Activated T-cell treated with anti-CD3 and anti-CD28 coated beads, Interleukin-2, amount 50 U/mL, for 4 hours (primary cell): ENCODE data around the gene HTR4. TPM values are rescaled to one million over a fixed set of nuclear protein-coding genes. Genes with fewer than 3 reads are reported as not detected.

ENCODE experiments used
- ATAC-seq, 2 donors: fragments of 200-7000 bp; cut with Tn5 transposase; one replicate each; pipeline ENCODE4 v1.10.0; 2021
- DNase-seq: peaks from one replicate; pipeline ENCODE4 v3.0.0-alpha.2; 2020
- H3K27me3 Mint-ChIP-seq: one replicate; pipeline ENCODE4 v1.8.0; 2021; ENCODE audit warnings: low read depth, mixed read lengths
- H3K36me3 Mint-ChIP-seq: one replicate; pipeline ENCODE4 v1.8.0; 2022; ENCODE audit warnings: mixed read lengths; ENCODE audit not compliant: insufficient read depth
- H3K4me1 Mint-ChIP-seq: one replicate; pipeline ENCODE4 v1.8.0; 2021; ENCODE audit warnings: low read depth, mixed read lengths
- H3K4me3 Mint-ChIP-seq: one replicate; pipeline ENCODE4 v1.8.0; 2021; ENCODE audit warnings: mild to moderate bottlenecking, moderate library complexity, mixed read lengths
- H3K9me3 Mint-ChIP-seq: one replicate; pipeline ENCODE4 v1.8.0; 2021; ENCODE audit warnings: mixed read lengths
- total RNA-seq, 3 donors: library from RNA; stranded (reverse); gene quantifications; one replicate each; pipeline ENCODE4 v1.2.1, GENCODE V29; 2021

The HTR4 gene
- total RNA-seq, 3 donors from 2014 or later = not detected

DNA sequence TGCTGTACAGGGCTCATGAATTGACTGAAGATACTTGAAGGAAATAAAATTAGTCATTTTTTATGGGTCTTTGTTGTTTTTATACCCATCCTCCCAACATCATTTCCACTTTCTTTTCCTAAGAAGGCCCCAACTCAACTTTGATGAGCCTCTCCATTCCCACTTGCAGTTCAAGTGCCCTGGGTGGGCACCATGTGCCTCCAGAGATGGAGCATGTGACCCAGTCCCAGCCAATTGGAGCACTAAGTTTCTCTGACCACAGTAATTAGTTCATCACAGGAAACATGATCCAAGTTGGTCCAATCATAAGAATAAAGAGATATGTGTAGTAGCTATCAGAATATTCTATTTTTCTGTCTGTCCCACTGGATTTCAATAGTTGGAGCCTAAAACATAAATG is 46.9 kb downstream of the HTR4 start:
- Mint-ChIP-seq H3K9me3 (no peaks in the 10 kb centered on the region), H3K27me3 (no peaks in the 10 kb centered on the region), H3K36me3 (no peaks in the 10 kb centered on the region), H3K4me1 (no peaks in the 10 kb centered on the region), H3K4me3 (no peak overlapping the region)
- ATAC-seq (no peak), DNase-seq (no peak)

DNA sequence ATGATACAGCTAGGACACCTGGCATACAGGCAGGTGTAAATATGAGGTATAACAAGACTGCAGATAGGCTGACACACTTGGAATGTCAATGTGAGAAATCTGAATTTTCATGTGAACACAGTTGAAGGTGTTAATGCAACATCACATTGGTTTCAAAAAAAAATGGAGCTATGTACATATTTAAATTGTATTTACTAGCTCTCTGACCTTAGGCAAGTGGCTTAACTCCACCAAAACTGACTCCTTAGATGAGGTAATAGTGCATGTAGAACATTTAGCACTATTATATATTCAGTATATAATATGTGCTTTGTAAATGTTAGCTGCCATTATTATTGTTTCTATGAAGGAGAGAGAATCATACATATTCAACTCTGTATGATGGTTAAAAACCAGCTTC is 48.0 kb downstream of the HTR4 start:
- ATAC-seq (no peak), DNase-seq (no peak)
- Mint-ChIP-seq H3K4me3 (no peak overlapping the region), H3K27me3 (no peaks in the 10 kb centered on the region), H3K9me3 (no peaks in the 10 kb centered on the region), H3K4me1 (no peaks in the 10 kb centered on the region), H3K36me3 (no peaks in the 10 kb centered on the region)

DNA sequence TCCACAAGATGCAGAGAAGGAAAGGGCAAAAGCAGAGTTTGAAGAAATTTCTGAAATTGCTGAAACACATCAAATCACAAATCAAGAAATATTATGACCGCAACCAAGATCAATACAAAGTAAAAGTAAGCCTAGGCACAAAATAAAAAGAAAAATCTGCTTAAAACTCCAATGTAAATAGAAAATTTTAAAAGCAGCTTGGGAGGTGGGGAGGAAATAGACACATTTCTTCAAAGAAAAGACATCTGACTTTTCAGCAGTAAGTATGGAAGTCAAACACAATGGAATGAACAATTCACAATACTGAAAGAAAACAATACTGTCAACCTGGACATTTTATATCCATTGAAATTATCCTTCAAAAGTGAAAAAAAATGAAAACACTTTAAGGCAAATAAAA is 55.1 kb downstream of the HTR4 start:
- Mint-ChIP-seq H3K4me3 (no peak overlapping the region), H3K4me1 (no peaks in the 10 kb centered on the region), H3K27me3 (peaks cover 6% of the 10 kb centered on the region), H3K36me3 (no peaks in the 10 kb centered on the region), H3K9me3 (peaks cover 11% of the 10 kb centered on the region)
- DNase-seq (no peak), ATAC-seq (no peak)

DNA sequence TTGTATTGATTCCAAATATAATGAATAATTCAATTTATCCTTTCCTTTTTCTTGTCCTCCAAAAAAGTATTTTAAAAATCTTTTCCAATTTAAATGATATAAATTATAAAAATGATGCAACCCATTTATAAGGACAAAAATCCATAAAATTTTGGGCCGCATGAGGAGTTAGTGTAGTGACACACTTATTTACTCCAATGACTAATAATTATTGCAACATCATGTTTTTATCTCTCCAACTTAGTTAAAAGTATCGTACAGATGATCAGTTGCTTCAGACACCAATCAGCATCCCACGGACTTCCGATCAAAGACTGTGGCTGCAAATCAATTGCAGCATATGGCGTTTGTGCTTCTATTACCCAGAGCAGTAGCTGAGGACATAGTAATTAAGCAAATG is 58.6 kb downstream of the HTR4 start:
- Mint-ChIP-seq H3K36me3 (no peaks in the 10 kb centered on the region), H3K4me1 (no peaks in the 10 kb centered on the region)

DNA sequence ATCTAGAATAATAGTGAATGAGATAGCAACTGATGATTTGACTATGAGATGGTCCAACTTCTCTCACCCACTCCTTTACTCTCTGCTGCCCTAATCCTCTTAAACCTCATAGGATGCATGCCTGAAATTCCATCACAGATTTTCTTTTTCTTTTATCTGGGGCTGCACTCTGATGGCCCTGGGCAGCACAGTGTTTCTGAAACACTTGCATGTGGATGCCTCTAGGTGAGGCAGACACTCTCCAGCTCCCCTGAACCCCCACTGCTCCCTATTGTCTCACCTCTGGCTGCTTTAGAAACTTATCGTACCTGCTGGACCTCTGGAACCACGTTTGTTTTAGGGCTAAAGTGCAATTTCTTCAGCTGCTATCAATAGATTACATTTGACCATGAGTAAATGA is 67.5 kb downstream of the HTR4 start:
- no peak for DNase-seq
- ATAC-seq = no peak
- H3K4me1 Mint-ChIP-seq = no peaks in the 10 kb centered on the region

More for the DNA sequence above, 58.6 kb downstream of the HTR4 start:
- DNase-seq (no peak), ATAC-seq (no peak)
- Mint-ChIP-seq H3K27me3 (peaks cover 10% of the 10 kb centered on the region), H3K4me3 (no peak overlapping the region), H3K9me3 (peaks cover 11% of the 10 kb centered on the region)

DNA sequence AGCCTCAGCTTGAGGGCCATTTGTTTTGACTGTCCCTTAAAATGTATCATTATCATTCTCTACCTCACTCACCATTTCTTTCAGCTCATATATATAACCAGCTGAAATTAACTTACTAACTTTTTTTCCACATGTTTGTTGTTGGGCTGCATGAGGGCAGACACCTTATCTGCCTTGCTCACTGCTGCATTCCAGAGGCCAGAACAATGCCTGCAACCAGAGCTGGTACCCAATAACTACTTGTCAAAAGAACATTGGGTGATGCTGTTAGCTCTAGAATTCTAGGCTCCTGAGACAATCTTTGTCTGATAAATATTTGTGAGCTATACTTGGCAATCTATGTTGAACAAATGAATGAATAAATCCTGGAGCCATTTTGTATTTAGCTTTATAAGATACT is 68.3 kb downstream of the HTR4 start:
- no peak overlapping the region for H3K4me3 Mint-ChIP-seq
- H3K4me1 Mint-ChIP-seq = no peaks in the 10 kb centered on the region
- H3K27me3 Mint-ChIP-seq = no peaks in the 10 kb centered on the region
- no peak for DNase-seq
- ATAC-seq = no peak
- H3K9me3 Mint-ChIP-seq = no peaks in the 10 kb centered on the region
- no peaks in the 10 kb centered on the region for H3K36me3 Mint-ChIP-seq

More for the DNA sequence above, 67.5 kb downstream of the HTR4 start:
- Mint-ChIP-seq H3K27me3 (no peaks in the 10 kb centered on the region), H3K4me3 (no peak overlapping the region), H3K9me3 (no peaks in the 10 kb centered on the region), H3K36me3 (no peaks in the 10 kb centered on the region)

DNA sequence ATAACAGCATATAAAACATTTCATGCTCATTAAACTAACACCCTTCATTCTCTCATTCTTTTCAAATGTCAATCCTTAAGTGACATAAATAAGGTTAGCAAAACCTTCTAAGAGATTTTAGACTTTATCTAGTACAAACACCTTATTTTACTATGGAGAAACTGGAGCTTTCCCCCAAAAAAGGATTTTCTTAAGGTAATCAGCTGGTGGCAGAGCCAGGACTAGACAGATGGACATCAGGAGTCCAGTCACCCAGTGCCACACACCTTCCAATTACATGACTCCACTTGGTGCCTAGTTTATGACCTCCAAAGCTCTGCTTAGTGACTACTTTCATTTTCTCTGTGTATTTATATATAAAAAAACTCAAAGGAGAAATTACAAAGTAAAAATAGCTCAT is 70.2 kb downstream of the HTR4 start:
- no peaks in the 10 kb centered on the region for H3K36me3 Mint-ChIP-seq
- ATAC-seq (no peak), DNase-seq (no peak)
- no peaks in the 10 kb centered on the region for H3K27me3 Mint-ChIP-seq
- no peaks in the 10 kb centered on the region for H3K9me3 Mint-ChIP-seq
- H3K4me1 Mint-ChIP-seq = no peaks in the 10 kb centered on the region
- no peak overlapping the region for H3K4me3 Mint-ChIP-seq

DNA sequence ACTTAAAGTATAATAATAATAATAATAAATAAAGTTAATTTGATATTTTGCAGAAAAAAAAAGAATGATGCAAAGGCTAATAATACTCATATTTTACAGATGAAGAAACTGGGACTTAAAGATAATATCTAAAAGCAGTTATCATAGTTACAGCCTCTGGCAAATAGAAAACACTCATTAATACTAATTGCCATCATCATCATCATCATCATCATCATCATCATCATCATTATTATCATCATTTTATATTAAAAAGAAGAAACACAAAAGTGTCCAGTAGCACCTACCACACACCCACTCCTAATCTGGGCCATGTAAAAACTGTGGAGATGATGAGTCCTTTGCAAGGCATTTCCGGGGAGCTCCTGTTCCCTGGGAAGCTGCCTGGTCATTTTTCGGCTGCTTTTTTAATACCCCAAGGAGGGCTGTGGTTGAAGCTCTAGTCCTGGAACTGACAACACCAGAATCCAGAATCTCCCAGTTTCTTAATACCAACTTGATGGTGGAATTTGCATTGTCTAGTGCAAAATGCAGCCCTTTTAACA is 70.8 kb downstream of the HTR4 start:
- H3K27me3 Mint-ChIP-seq = no peaks in the 10 kb centered on the region
- ATAC-seq (no peak), DNase-seq (no peak)
- no peak overlapping the region for H3K4me3 Mint-ChIP-seq
- H3K9me3 Mint-ChIP-seq = no peaks in the 10 kb centered on the region
- H3K4me1 Mint-ChIP-seq = no peaks in the 10 kb centered on the region
- H3K36me3 Mint-ChIP-seq = no peaks in the 10 kb centered on the region

DNA sequence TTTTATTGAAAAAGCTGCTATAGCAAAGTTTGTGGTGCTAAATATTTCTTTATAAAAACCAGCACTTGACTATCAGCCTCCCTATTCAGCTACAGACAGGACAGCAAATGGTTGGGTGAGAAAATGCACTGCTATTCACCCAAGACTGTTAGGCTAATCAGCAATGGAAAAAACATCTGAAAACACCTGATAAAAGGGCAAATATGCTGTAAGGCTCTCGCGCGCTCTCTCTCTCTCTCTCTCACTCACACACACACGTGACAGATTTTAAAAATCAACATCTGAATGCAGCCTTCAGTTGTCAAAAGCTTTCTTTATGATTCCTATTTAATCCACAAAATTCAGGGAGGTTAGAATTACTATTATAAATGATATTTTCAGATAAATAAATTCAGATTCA is 80.2 kb downstream of the HTR4 start:
- ATAC-seq = no peak
- no peak overlapping the region for H3K4me3 Mint-ChIP-seq
- H3K4me1 Mint-ChIP-seq = no peaks in the 10 kb centered on the region
- H3K27me3 Mint-ChIP-seq = peaks cover 6% of the 10 kb centered on the region
- DNase-seq = no peak
- no peaks in the 10 kb centered on the region for H3K9me3 Mint-ChIP-seq
- no peaks in the 10 kb centered on the region for H3K36me3 Mint-ChIP-seq

DNA sequence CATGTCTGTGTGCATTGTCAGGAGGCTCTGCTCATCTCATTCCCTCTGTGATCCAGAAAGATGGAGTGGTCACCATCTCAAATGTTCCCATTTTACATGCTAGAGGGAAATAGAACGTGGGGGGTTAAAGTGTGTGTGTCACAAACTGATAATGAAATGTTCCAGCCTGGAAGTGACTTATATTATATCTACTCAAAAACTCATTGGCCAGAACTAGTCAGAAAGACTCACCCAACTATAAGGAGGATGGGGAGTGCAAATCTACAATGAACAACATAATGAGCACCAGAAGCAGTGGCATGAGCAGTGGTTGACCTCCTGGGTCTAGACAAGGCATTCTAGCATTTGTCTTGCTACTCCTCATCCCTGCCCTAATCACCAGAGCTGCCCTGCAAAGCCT is 81.0 kb downstream of the HTR4 start:
- Mint-ChIP-seq H3K36me3 (no peaks in the 10 kb centered on the region), H3K27me3 (peaks cover 6% of the 10 kb centered on the region), H3K4me1 (no peaks in the 10 kb centered on the region), H3K4me3 (no peak overlapping the region), H3K9me3 (no peaks in the 10 kb centered on the region)
- no peak for ATAC-seq
- no peak for DNase-seq

DNA sequence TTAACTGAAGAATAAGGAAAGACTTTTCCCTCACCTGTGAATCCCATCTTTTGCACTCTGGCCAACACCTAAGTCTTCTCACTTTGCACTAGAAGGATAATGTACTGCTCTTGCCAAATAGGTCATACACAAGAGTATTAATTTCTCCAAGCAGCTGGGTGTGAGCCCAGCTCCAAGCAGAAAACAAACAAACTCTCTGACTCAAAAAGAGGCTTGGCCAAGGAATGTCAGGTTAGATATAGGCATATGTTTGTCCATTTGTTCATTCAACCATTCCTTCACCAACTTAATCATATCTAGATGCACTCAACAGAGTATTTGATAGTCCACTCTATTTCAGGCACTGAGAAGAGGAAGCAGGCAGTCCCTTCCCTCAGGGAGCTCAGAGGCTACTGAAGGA is 84.4 kb downstream of the HTR4 start:
- Mint-ChIP-seq H3K36me3 (no peaks in the 10 kb centered on the region), H3K4me3 (no peak overlapping the region), H3K4me1 (no peaks in the 10 kb centered on the region), H3K27me3 (peaks cover 6% of the 10 kb centered on the region), H3K9me3 (no peaks in the 10 kb centered on the region)
- no peak for ATAC-seq
- DNase-seq = no peak

DNA sequence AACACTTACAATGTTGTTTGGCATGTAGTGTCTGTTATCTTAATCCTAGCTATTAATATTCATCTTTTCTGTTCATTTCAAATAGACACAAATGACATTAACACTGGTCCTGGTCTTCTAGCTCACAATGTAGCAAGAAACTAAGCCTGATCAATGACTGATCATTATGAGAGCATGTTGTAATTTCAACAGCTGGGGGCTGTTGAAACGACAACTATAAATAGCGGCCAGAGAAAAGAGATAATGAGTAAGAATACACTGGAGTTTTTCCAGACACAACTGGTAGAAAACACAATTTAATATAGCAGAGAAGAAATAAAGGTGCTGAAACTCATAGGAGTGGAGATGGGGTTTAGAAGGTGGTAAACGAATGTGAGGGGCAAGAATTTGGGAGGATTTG is 89.2 kb downstream of the HTR4 start:
- ATAC-seq (no peak), DNase-seq (no peak)
- Mint-ChIP-seq H3K9me3 (no peaks in the 10 kb centered on the region), H3K4me1 (no peaks in the 10 kb centered on the region), H3K4me3 (no peak overlapping the region), H3K36me3 (no peaks in the 10 kb centered on the region), H3K27me3 (peaks cover 7% of the 10 kb centered on the region)

DNA sequence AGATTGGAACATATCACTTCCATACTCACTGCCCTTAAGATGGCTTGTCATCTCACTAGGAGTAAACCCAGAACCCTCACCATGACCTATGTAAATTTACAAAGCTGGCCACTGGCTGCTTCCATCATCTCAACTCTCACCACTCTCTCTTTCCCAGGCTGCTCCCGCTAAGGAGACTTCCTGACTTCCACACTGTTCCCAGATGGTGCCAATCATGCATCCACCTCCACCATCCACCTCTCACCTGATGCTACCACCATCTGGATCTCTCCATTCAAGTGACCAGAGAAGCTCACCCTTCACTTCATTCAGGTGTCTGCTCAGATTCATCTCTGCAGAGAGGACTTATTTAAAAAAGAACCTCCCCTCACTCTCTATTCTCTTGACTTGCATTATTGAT is 91.3 kb downstream of the HTR4 start:
- no peaks in the 10 kb centered on the region for H3K9me3 Mint-ChIP-seq
- no peak overlapping the region for H3K4me3 Mint-ChIP-seq
- no peaks in the 10 kb centered on the region for H3K4me1 Mint-ChIP-seq
- no peaks in the 10 kb centered on the region for H3K36me3 Mint-ChIP-seq
- no peak for ATAC-seq
- H3K27me3 Mint-ChIP-seq = peaks cover 7% of the 10 kb centered on the region
- no peak for DNase-seq

DNA sequence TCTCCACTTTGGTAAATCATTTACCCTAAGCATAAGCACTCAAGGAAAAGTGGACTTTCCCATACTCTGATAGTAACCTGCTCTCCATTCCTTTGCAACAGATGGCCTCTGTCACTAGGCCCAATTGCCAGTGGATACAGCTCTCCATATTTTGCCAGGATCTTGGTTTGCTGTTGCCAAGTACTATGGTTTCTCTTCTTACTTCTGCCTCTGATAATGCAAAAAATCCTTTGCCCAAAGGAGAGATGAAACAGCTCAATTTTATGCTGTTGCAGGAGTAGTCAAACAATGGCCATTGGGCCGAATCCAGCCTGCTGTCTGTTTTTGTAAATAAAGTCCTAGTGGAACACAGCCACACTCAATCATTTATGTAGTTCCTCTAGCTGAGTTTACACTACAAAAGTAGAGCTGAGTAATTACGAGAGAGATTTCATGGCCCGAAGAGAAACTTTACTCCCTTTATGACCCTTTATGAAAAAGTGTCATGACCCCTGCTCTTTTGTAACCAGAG is 92.5 kb downstream of the HTR4 start:
- Mint-ChIP-seq H3K4me3 (no peak overlapping the region), H3K4me1 (no peaks in the 10 kb centered on the region), H3K36me3 (no peaks in the 10 kb centered on the region), H3K27me3 (peaks cover 7% of the 10 kb centered on the region), H3K9me3 (no peaks in the 10 kb centered on the region)
- ATAC-seq (no peak), DNase-seq (no peak)

DNA sequence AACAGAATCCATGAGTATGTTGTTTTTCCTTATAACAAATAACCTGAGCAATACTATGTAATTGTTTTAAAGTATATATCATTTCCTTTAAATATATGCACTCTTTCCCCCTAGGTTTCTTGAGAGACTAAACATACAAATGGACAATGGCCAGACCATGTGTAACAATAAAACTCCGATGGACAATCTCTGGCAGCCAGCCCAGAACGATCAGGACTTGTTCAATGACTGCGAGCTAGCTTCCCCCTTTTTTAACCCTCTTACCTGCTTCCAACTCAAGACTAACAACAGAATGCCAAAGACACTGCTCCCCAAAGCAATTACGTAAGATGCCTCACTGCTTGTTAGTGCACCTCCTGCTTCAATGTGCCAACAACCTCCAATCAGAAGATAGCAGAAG is 94.9 kb downstream of the HTR4 start:
- Mint-ChIP-seq H3K9me3 (no peaks in the 10 kb centered on the region), H3K36me3 (no peaks in the 10 kb centered on the region), H3K4me3 (no peak overlapping the region), H3K27me3 (peaks cover 7% of the 10 kb centered on the region), H3K4me1 (no peaks in the 10 kb centered on the region)
- no peak for DNase-seq
- ATAC-seq = no peak

DNA sequence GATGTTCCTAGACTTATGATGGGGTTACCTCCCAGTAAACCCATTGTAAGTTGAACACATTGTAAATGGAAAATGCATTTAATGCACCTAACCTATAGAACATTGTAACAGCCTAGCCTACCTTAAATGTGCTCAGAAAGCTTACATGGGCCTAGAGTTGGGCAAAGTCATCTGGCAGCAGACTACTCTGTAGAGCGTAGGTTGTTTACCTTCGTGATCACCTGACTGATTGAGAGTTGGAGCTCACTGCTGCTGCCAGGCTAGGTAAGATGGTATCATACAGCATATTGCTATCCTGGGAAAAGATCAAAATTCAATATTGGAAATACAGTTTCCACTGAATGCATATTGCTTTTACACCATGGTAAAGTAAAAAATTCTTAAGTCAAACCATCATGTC is 95.4 kb downstream of the HTR4 start:
- no peaks in the 10 kb centered on the region for H3K9me3 Mint-ChIP-seq
- DNase-seq (no peak), ATAC-seq (no peak)
- H3K36me3 Mint-ChIP-seq = no peaks in the 10 kb centered on the region
- H3K4me3 Mint-ChIP-seq = no peak overlapping the region
- H3K4me1 Mint-ChIP-seq = no peaks in the 10 kb centered on the region
- peaks cover 6% of the 10 kb centered on the region for H3K27me3 Mint-ChIP-seq
